ENCODE measurements around the gene ZBTB5.
"Not testable (repeated sequence)": the region's sequence is repeated elsewhere in the genome, so short reads cannot be mapped to it uniquely, and the experiment has no call there.

ZBTB5 gene

GRCh38 chr9:37486616-37487548 is 21.6 kb upstream of the ZBTB5 start:
- in situ Hi-C loops (cut with HindIII; ENCODE audit: low sequenced_read_pairs) = loop anchor here (10.0 kb wide), 1 partner anchor 52 kb away; no protein-coding TSS in a partner anchor

- in situ Hi-C loops (cut with HindIII; ENCODE audit: low sequenced_read_pairs) = loop anchor here (10.0 kb wide), 1 partner anchor 51 kb away; no protein-coding TSS in a partner anchor
These were observed 21.0 kb upstream of the ZBTB5 start for GRCh38 chr9:37486256-37486615.

GRCh38 chr9:37485389-37486255 is 20.4 kb upstream of the ZBTB5 start, which contains the start of gene POLR1E:
POLR1E (plus strand) TSS chr9:37485948; CDS start chr9:37486048, 100 bp downstream.
- in situ Hi-C loops (cut with HindIII; ENCODE audit: low sequenced_read_pairs) = loop anchor here (10.0 kb wide), 1 partner anchor 51 kb away; no protein-coding TSS in a partner anchor

DNA sequence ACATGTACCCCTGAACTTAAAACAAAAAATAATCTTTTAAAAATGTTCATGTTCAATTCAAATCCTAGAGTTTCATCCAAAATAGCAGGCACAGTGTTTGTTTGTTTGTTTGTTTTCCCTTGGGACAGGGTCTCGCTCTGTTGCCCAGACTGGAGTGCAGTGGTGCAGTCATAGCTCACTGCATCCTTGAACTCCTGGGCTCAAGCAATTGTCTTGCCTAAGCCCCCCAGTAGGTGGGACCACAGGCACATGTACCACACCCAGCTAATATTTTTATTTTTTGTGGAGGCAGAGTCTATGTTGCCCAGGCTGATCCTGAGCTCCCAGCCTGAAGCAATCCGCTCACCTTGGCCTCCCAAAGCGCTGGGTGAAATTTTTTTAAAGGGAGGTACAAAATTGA is 15.5 kb upstream of the ZBTB5 start:
- in situ Hi-C loops (cut with HindIII; ENCODE audit: low sequenced_read_pairs) = loop anchor here (10.0 kb wide), 1 partner anchor 46 kb away; no protein-coding TSS in a partner anchor

- in situ Hi-C loops (cut with HindIII; ENCODE audit: low sequenced_read_pairs) = not testable (repeated sequence)
These were observed 12.9 kb upstream of the ZBTB5 start for GRCh38 chr9:37477987-37478619.

GRCh38 chr9:37477443-37477842 is 12.2 kb upstream of the ZBTB5 start:
- in situ Hi-C loops (cut with HindIII; ENCODE audit: low sequenced_read_pairs) = not testable (repeated sequence)

DNA sequence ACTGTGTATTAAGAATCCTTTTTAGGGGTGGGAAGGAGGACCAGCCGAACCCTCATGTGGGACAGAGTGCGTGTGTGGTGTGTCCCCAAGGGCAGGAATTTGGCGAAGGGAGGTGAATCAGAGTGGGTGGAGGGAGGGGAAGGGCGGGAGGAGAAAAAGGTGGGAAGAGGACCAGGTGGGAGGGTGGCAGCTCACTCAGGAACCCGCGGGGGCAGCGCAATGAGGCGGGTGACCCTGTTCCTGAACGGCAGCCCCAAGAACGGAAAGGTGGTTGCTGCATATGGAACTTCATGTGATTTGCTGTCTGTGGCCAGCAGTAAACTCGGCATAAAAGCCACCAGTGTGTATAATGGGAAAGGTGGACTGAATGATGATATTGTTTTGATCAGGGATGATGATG is 11.7 kb upstream of the ZBTB5 start:
- in situ Hi-C loops (cut with HindIII; ENCODE audit: low sequenced_read_pairs) = no loop called here

- in situ Hi-C loops (cut with HindIII; ENCODE audit: low sequenced_read_pairs) = no loop called here
These were observed 9.2 kb upstream of the ZBTB5 start for GRCh38 chr9:37474438-37474837.

DNA sequence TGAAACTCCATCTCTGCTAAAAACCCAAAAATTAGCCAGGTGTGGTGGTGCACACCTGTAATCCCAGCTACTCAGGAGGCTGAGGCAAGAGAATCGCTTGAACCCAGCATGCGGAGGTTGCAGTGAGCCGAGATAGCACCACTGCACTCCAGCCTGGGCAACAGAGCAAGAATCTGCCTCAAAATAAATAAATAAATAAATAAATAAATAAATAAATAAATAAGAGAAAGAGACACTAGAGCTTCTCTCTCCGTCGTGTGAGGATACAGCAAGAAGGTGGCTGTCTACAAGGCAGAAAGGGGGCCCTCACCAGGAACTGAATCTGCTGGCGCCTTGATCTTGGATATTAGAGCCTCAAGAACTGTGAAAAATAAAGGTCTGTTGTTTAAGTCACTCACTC is 8.7 kb upstream of the ZBTB5 start:
- in situ Hi-C loops (cut with HindIII; ENCODE audit: low sequenced_read_pairs) = not testable (repeated sequence)

GRCh38 chr9:37471942-37472684 is 6.9 kb upstream of the ZBTB5 start:
- in situ Hi-C loops (cut with HindIII; ENCODE audit: low sequenced_read_pairs) = no loop called here

- in situ Hi-C loops (cut with HindIII; ENCODE audit: low sequenced_read_pairs) = no loop called here
These were observed 3.4 kb upstream of the ZBTB5 start for GRCh38 chr9:37468620-37469019.

DNA sequence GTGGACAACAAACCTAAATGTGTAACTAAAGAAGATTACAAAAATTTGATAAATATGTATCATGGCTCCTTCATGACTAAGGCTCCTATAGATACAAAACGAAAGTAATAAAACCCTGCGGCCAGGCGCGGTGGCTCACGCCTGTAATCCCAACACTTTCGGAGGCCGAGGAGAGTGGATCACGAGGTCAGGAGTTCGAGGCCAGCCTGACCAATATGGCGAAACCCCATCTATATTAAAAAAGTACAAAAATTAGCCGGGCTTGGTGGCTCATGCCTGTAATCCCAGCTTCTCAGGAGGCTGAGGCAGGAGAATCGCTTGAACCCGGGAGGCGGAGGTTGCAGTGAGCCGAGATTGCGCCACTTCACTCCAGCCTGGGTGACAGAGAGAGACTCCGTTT is 2.3 kb upstream of the ZBTB5 start:
- in situ Hi-C loops (cut with HindIII; ENCODE audit: low sequenced_read_pairs) = not testable (repeated sequence)

DNA sequence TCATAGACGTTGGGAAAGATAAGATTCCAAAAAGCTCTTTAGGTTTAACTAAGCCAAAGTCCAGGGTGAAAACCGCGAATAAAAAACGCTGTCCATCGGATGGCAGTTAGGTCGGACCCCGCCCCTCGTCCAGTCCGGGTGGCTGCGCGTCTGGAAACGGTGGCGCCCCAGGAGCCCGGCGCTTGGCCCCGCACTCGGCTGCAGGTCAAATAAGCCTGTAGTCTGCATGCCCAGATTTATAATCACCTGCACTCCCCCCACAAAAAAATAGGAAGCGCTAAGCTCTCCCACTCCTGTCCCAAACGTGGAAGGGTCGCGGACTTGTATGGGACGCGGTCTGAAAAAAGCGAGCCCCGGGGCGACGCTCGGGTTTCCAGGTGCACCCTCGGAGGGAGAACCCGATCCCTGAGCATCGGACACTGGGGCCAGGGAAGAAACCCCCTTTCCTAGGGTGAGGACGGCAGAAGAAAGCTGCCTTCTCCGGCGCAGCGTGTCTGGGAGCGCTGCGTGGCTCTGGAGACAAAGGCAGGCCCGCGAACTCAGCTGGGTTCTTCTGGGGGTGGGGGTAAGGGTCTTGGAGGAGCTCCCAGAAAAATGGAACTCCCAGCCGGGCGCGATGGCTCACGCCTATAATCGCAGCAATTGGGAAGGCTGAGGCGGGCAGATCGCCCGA is 923 bp upstream of the ZBTB5 start:
- in situ Hi-C loops (cut with HindIII; ENCODE audit: low sequenced_read_pairs) = no loop called here

DNA sequence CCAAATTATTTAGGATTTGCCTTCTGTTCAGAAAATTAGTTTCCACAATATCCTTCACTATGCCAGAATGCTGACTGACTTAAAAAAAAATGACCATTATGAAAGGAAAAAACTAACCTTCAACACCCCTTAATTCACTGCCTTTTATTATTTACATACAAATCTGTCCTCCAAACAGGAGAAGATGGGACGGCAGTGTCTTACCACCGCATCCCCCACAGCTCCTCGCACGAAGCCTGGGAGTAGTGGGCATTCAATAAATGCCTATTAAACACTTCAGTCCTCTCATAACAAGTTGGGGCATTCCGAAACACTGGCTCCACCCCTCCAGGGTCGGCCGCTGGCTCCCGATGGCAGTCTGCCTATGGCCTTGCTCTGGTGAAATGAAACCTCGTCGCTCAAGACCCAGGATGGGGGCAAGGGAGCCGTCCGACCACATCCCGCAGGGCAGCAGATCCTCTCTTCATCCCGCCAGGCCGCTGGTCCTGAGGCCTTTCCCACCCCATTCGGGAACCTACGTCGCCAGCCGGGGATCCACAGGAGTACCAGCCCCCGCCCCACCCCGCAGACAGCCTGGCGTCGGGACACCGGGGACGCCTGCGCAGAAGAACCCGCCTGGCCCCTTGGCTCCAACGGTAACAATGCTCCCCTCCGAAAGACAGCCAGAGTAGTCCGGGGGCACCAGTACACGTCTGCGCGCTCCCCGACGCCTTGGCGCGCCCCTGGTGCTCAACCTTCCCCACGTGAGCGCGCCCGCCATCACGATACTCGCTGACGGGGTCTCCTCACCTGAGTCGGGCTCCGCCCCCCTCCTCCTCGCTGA is 613 bp downstream of the ZBTB5 start:
- in situ Hi-C loops (cut with HindIII; ENCODE audit: low sequenced_read_pairs) = no loop called here

DNA sequence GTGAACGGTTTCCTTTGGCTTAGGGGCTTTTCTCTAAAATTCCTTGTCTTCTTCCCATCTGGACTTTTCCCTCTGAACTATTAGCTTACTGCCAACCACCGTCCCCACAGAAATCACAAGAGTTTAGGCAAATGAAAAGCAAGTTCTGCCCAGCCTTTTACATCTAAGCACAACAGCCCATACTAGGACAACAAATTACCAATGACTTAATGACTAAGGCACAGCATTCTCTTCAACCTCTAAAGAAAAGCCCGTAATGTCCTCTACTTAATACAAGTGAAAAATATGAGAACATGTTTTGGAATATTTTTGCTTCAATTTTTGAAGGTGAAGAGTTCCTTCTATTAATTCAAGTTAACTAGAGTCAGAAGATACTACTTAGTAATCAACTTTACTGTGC is 1.2 kb downstream of the ZBTB5 start:
- in situ Hi-C loops (cut with HindIII; ENCODE audit: low sequenced_read_pairs) = no loop called here

DNA sequence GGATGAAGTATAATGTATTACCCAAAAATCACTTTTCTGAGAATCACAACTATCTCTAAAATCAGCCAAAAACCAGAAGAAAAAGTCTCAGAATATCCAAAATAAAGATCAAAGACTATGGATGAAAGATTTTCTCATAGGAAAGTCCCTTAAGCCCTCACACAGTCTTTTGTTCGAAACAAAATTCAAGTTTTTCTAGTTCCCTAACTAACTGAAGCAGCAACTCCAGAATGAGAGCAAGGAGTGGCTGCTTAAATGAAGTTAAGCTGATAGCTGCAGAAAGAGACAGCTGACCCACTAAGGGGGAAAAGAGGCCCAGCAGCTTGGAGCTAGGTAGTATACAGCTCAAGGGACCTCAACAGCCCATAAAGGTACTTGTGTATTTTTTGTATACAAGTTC is 8.4 kb downstream of the ZBTB5 start:
- in situ Hi-C loops (cut with HindIII; ENCODE audit: low sequenced_read_pairs) = no loop called here

DNA sequence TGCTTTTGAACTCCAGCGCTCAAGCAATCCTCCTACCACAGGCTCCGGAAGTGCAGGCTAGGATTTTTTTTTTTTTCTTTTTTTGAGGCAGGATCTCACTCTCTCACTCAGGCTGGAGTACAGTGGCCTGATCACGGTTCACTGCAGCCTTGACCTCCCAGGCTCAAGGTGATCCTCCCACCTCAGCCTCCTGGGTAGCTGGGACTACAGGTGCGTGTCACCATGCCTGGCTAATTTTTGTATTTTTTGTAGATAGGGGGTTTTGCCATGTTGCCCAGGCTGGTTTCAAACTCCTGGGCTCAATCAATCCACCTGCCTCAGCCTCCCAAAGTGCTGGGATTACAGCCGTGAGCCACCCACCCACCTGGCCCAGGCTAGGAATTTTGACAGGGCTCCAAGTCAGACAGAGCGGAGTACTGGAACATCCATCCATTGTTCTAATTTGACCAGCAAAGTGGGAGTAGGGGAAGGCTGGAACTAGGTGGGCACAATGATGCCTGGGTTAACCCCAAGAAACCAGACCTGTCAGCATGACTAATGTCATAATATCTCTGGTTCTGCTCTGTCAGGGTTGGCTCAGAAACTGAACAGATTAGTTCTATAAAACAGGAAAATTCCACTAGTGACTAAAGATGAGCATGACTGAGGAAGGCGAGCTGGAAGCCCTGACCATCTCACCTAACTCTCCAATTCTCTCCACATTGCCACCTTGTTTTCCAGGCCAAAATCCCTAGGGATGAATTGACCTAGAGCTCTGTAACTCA is 9.2 kb downstream of the ZBTB5 start:
- in situ Hi-C loops (cut with HindIII; ENCODE audit: low sequenced_read_pairs) = no loop called here

- in situ Hi-C loops (cut with HindIII; ENCODE audit: low sequenced_read_pairs) = no loop called here
These were observed 11.0 kb downstream of the ZBTB5 start for GRCh38 chr9:37454238-37454637.
